ENCODE data around the gene FBXO38.
A peak's percentile ranks its signal among the peaks of the same experiment; 100 is the strongest.
"Not testable (repeated sequence)": the region's sequence is repeated elsewhere in the genome, so short reads cannot be mapped to it uniquely, and the experiment has no call there.

Gene FBXO38

DNA sequence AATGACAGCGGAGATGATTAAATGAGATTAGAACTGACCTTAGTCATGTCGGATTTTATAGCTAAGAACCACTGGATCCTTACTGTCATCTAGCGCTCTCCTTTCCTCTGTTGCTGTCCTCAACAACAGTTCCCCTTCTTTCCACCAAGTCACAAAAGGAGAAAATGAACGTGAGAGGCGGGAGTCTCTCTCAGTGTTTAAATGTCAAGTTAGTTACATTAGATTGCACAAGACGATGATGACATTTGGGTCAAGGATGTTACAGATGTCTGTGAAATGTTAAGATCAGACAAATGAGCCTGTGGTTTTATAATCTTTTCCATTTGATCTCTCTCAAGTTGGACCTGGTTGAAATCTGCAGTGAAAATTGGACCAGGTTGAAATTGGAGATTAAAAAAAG is 53.5 kb downstream of the FBXO38 start:
- peak; percentile 18 for DNase-seq

GRCh38 chr5:148438933-148439332 is 55.2 kb downstream of the FBXO38 start:
- no peak for DNase-seq

DNA sequence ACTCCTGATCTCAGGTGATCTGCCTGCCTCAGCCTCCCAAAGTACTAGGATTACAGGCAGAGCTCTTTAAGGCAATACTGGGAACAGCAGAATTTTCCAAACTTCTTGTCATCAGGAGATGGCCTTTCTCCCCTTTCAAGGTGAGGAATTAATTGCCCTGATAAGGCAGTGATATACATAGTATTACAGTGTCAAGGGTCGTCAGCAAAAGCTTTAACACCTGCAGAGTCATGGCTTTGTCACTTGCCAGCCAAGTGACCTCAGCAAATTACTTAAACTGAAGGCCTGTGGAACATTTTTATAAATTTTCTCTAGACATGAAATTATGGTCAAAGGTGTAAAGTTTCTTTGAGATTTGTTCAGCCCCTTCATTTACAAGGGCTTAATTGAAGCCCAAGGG is 59.5 kb downstream of the FBXO38 start:
- DNase-seq: no peak

DNA sequence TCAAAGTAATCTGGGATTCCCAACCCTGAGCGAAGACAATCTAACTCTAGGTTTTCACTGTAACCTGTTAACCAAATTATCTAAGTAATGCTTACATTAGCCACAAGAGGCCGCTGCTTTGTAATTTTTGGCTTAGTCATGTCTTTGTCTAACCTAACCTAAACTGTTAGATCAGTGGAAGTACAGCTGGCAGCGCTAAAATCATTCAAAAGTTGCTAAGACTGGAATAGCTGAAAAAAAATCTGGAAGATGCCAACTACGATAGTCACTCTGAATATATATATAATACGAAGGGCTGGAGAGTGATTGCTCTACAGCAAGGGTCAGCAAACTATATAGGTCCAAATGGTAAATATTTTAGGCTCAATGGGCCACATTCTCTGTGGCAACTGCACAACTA is 60.2 kb downstream of the FBXO38 start:
- peak; percentile 70 for DNase-seq

DNA sequence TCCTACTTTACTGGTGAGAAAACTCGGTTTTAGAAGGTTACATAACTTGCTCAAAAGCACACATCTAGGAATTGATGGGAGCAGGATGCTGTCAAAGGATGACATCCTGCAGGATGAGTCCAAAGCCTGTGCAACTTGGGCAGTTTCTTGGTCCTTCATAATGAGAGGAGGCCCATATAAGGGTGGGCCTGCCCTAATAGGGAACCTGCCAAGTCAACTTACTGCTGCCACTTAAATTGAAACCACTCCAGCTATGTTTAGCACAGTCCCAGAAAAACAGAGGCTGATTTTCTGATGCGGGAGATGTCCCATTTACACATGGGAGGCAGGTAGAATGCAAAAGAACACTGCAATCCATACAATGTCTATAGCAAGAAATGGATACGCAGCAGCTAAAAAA is 61.8 kb downstream of the FBXO38 start:
- DNase-seq: no peak

- DNase-seq: no peak
These were observed 62.9 kb downstream of the FBXO38 start for GRCh38 chr5:148446611-148447010.

DNA sequence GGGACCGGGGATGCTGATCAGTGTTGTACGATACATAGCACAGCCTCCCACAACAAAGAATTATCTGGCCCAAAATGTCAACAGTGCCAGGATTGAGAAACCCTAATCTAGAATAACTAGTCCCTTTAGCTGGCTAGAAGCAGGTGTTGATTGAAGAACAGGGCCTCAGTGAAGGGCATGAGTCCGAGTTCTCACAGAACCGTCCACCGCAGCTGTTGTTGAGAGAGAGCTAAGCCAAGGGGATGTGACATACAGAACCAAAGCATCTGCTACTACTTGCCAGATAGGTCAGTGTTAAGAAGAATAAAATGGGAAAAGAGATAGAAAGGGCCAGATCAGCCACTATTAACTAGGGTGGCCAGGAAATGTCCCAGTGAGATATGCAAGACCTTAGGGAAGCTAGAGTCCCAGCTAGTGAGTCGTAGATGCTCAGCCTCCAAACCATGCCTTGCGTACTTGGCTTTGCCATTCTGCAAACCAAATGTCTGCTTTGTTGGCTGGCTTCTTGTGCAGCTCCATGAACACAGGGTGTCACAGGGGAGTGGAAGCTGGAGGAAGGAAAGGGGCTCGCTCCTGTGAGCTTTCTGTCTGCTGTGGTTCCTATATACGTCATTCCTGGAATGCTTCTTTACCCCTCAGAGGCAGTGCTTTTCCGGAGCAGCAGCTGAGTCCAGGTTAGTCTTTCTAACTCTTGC is 68.9 kb downstream of the FBXO38 start:
- DNase-seq: peak; percentile 7

DNA sequence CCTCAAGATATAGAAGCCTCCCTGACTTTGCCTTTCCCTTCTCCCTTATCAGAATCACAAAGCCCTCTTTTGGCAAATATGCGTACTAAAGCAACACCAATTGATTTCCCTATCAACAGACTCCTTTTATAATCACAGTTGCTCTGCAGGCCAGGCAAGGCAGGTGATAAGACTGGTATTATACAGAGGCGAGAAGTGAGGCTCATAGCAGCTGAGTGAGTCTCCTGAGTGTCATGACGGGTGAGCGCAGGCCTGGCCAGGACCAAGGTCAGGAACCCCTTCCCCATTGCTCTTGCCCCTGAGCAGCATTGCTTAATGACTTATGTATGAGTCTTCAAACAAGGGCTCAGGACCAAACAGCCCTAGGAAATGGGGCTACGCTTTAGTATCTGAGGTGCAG is 70.8 kb downstream of the FBXO38 start:
- no peak for DNase-seq

GRCh38 chr5:148455185-148455584 is 71.4 kb downstream of the FBXO38 start:
- DNase-seq: peak; percentile 29

- DNase-seq: no peak
These were observed 73.4 kb downstream of the FBXO38 start for GRCh38 chr5:148457183-148457620.

- no peak for DNase-seq
These were observed 74.5 kb downstream of the FBXO38 start for GRCh38 chr5:148458036-148458888.

DNA sequence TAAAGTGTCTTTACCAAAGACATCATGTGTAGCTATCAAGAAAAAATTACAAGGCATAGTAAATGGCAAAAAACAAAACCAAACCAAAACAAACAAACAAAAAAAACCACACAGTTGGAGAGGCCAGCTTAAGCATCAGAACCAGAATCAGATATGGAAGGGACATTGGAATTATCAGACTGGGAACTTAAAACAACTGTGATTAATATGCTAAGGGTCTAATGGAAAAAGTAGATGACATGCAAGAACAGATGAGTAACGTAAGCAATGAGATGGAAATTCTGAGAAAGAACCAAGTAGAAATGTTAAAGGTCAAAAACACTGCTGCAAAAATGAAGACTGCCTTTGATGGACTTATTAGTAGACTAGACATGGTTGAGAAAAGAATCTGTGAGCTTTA is 75.9 kb downstream of the FBXO38 start:
- DNase-seq: no peak

DNA sequence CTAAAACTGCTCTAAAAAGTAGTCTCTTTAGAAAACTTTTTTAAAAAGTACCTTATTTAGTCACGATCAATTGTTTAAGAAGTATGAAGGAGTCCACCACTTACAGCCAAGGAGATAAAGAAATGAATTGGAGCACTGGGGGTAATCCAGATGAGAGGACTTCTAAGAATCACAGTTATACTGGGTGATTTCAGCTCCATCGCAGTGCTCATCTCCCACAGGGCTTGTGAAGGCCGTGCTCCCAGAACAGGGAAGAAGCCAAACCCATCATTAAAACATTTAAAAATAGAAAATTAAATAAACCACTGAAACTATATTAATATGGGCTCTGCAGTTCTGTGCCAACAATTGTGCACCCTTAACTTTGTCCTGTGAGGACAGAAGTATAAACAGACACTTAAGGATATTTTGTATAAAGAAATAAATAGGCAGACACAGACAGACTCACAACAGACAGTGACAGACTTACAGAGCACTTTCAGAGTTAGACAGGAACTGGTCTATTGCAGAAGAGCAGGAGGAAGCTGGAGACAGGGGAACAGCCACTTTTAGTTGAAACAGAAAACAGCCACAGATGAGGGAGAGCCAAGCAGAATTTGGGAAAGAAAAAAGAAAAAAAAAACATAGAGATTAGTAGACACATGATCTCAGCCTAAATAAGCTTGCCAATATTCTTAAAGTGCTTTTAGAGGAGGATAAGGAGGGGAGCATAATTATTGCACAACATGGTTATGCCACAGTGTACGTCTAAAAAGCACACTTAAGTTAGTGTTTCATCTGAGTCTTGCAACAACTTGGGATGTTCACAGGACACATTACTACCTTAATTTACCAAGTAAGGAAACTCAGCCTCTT is 81.8 kb downstream of the FBXO38 start:
- DNase-seq: no peak

DNA sequence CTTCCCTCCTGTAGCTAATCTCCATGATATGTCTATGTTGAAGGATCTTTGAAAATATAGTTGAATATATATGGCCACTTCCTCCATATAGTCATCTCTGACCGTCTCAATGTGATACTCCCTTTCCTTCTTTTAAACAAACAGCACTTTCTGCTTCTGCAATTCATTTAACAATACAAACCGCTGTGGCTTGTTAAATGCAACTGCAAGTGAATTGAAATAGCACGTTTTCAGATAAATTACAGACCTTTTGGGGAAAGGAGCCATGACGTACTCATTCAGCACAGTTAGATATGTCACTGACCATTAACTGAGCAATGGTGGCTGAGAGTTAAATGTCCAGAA is 82.5 kb downstream of the FBXO38 start:
- DNase-seq: no peak

DNA sequence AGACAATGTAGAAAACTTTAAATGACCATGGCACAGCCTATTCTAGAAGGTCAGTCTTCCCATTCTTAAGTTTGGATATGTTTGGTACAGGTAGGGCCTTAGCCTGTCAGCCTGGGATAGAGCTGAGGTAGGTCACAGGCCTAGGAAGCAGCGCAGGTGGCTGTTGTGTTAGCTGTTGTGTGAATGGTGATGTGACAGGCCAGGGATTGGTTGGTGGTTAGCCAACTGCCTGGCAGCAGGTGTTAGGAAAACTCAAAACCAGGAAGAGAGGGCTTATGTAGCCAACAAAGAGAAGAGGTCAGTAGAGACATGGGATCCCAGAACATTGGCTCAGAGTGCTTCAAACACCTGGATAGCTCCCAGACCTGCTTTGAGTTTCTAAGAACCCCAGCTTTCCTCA is 84.2 kb downstream of the FBXO38 start:
- DNase-seq: no peak

DNA sequence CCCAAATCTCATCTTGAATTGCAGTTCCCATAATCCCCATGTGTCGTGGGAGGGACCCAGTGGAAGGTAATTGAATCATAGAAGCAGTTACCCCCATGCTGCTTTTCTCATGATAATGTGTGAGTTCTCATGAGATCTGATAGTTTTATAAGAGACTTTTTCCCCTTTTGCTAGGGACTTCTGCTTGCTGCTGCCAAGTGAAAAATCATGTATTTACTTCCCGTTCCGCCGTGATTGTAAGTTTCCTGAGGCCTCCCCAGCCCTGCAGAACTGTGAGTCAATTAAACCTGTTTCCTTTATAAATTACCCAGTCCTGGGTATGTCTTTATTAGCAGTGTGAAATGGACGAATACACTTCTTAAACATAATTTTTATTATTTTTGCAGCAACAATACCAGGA is 85.0 kb downstream of the FBXO38 start:
- not testable (repeated sequence) for DNase-seq

DNA sequence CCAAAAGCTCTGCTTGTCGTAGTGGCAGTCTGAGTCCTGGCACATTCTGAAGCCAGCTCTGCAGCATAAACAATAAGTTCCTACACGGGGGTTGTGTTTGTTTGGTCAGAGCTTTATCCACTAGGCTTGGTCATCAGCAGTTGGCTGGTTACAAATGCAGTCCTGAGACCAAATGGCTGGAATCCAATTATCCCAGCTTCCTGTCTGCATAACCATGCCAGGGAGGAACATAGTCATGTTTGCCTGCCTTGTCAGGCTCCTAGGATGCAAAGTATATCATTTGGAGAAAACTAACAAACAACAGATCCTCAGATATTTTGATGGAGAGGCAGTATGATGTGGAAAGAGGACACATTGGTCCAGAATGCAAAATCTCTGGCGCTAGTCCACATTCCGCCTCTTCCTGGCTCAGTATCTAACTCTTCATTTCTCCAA is 85.8 kb downstream of the FBXO38 start:
- peak; percentile 16 for DNase-seq

- no peak for DNase-seq
These were observed 87.6 kb downstream of the FBXO38 start for GRCh38 chr5:148471379-148471778.

DNA sequence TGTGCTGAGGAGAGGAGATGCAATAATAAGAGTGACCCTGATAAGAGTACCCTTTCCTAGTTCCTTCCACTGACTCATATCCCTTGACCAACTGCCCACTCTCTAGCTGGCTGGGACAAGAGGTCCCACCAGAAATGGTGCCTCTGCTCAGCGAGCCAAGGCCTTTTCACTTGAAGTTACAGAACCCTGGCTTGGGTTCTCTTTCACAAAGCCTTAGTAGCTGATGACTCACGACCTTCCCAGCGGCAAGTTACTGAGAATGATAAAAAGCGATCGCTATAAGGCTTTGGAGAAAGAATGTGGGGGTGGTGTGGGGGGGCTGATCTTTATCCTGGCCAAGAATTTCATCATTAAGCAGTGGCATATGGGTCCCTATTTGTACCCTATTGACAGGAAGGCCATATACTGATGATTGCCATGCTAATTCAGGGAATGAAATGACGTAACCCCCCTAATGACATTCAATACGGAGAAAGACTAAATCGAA is 90.3 kb downstream of the FBXO38 start:
- no peak for DNase-seq

DNA sequence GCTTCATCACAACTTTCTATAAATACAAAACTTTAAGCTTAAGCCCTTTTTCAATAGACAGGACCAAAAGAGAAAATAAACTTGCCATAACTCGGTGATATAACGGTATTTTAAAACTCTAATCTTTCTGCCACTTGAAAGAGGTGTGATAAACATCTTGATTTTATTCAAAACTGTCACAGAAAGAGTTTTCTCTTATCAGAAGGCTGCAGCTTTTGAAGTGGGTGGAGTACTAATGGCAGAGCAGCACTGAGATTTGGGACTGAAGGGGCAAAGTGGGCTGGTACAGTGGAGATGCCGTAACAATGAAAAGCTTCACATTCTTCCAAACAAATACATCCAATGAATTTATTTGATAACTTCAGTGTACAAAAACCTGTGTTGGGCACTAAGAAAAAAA is 92.5 kb downstream of the FBXO38 start:
- no peak for DNase-seq

DNA sequence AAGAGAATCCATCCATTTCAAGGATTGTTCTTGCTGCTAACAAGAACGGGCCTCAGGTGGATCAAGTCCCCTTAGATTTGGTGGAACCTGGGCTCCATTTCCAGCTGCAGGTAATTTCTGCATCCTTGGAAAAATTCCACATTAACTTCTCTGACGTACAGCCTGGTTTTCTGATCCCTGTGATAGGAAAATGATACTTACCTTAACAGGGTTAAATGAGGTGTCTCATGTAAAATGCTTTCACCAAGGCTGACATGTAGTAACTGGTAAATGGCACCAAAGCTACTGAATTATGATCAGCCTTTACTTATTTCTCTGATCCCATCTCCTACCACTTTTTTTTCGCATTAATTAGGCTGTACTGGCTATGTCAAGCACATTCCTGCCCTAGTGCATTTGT is 93.7 kb downstream of the FBXO38 start:
- DNase-seq: no peak

- no peak for DNase-seq
These were observed 98.4 kb downstream of the FBXO38 start for GRCh38 chr5:148482196-148482595.
